HFFc6 (cell line): ENCODE measurements around the gene ENSA. TPM values are rescaled to one million over a fixed set of nuclear protein-coding genes. Genes with fewer than 3 reads are reported as not detected.

Experiments used
- DNase-seq: peaks from one replicate; pipeline ENCODE4 v3.0.0-alpha.2; 2018
- H3K27ac Mint-ChIP-seq: 2 replicates; pipeline ENCODE4 v1.8.0; 2020; ENCODE audit warnings: mild to moderate bottlenecking, mixed read lengths
- H3K27me3 Mint-ChIP-seq: 2 replicates; pipeline ENCODE4 v1.8.0; 2021; ENCODE audit warnings: mild to moderate bottlenecking, moderate library complexity, mixed read lengths; ENCODE audit not compliant: insufficient read depth
- H3K36me3 Mint-ChIP-seq: 2 replicates; pipeline ENCODE4 v1.8.0; 2021; ENCODE audit warnings: low read depth, mixed read lengths
- H3K4me1 Mint-ChIP-seq: 2 replicates; pipeline ENCODE4 v1.8.0; 2020; ENCODE audit warnings: low read depth, mixed read lengths
- H3K4me3 Mint-ChIP-seq: 2 replicates; pipeline ENCODE4 v1.8.0; 2020; ENCODE audit warnings: mild to moderate bottlenecking, moderate library complexity, mixed read lengths
- H3K9me3 Mint-ChIP-seq: 2 replicates; pipeline ENCODE4 v1.8.0; 2020; ENCODE audit warnings: mild to moderate bottlenecking, mixed read lengths
- CTCF ChIP-seq: fragments of 200-600 bp; sonication (generic); IDR thresholded peaks from 2 replicates; pipeline ENCODE4 v1.5.0; 2021; ENCODE audit warnings: antibody characterized with exemption, mild to moderate bottlenecking
- total RNA-seq, 6 experiments: library from RNA; stranded (reverse); fragmentation: NEBNext Ultra II Directional; extraction: Animal tissue kit (Norgen Biotek cat#: 25700); gene quantifications; 2 replicates in 1 of 6; 3 replicates in 5 of 6; pipeline ENCODE4 v1.2.3, GENCODE V29; 2021

The ENSA gene
- total RNA-seq, 6 experiments from 2014 or later = 111 to 124 (median 119) TPM

- H3K9me3 Mint-ChIP-seq = peaks cover 27% of the 10 kb centered on the region
- peaks cover 48% of the 10 kb centered on the region for H3K36me3 Mint-ChIP-seq
- peak; percentile 20; the same call in 1 of the 2 replicates for TF ChIP-seq CTCF
- peak; percentile 98 for DNase-seq
- peaks cover 46% of the 10 kb centered on the region for H3K4me1 Mint-ChIP-seq
- H3K27ac Mint-ChIP-seq = peak within 1 kb of the TSS; percentile 99
- peak within 1 kb of the TSS; percentile 96 for H3K4me3 Mint-ChIP-seq
- peaks cover 52% of the 10 kb centered on the region for H3K27me3 Mint-ChIP-seq
Measured at GRCh38 chr1:150579110-150579944, 50.1 kb downstream of the ENSA start, which contains the start of gene MCL1. MCL1 (minus strand) TSS chr1:150579610; CDS start chr1:150579530, 80 bp downstream.

DNA sequence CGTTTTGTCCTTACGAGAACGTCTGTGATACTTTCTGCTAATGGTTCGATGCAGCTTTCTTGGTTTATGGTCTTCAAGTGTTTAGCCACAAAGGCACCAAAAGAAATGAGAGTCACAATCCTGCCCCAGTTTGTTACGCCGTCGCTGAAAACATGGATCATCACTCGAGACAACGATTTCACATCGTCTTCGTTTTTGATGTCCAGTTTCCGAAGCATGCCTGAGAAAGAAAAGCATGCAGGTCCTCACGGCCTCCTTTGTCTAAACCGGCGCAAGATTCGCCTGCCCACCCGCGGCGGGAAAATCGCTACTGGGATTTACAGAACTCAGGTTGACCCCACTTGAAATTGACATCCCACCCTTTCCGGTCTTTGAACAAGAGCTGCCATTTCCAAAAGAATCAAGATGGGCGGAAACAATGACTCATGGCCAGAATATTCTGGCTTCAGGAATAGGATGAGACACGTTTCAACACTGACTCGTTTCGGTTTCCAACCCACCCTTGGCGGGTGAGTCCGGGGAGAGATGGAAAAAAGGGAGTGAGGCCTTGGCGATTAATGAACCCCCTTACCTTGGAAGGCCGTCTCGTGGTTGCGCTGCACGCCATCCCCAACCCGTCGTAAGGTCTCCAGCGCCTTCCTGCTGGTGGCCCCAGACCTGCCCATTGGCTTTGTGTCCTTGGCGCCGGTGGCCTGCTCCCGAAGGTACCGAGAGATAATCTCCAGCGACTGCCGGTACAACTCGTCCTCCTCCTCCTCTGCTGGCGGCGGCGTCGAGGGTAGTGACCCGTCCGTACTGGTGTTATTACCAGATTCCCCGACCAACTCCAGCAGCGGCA is 50.9 kb downstream of the ENSA start:
- peak; percentile 80 for DNase-seq
- Mint-ChIP-seq H3K4me3 (peak overlapping the region; percentile 96), H3K27ac (peak overlapping the region; percentile 96), H3K9me3 (peaks cover 27% of the 10 kb centered on the region), H3K4me1 (peaks cover 51% of the 10 kb centered on the region), H3K27me3 (peaks cover 59% of the 10 kb centered on the region), H3K36me3 (peaks cover 56% of the 10 kb centered on the region)
- no peak for TF ChIP-seq CTCF

GRCh38 chr1:150577557-150578271 is 51.7 kb downstream of the ENSA start:
- Mint-ChIP-seq H3K27me3 (peaks cover 66% of the 10 kb centered on the region), H3K4me3 (peak overlapping the region; percentile 96), H3K27ac (peak overlapping the region; percentile 96), H3K9me3 (peaks cover 27% of the 10 kb centered on the region), H3K36me3 (peaks cover 64% of the 10 kb centered on the region), H3K4me1 (peaks cover 58% of the 10 kb centered on the region)
- TF ChIP-seq CTCF = no peak
- DNase-seq = no peak

- H3K4me3 Mint-ChIP-seq = peak overlapping the region; percentile 96
- H3K36me3 Mint-ChIP-seq = peaks cover 70% of the 10 kb centered on the region
- H3K27me3 Mint-ChIP-seq = peaks cover 74% of the 10 kb centered on the region
- no peak for TF ChIP-seq CTCF
- H3K27ac Mint-ChIP-seq = peak overlapping the region; percentile 96
- peaks cover 57% of the 10 kb centered on the region for H3K4me1 Mint-ChIP-seq
- peaks cover 31% of the 10 kb centered on the region for H3K9me3 Mint-ChIP-seq
- no peak for DNase-seq
Measured at GRCh38 chr1:150576794-150577556, 52.4 kb downstream of the ENSA start.

DNA sequence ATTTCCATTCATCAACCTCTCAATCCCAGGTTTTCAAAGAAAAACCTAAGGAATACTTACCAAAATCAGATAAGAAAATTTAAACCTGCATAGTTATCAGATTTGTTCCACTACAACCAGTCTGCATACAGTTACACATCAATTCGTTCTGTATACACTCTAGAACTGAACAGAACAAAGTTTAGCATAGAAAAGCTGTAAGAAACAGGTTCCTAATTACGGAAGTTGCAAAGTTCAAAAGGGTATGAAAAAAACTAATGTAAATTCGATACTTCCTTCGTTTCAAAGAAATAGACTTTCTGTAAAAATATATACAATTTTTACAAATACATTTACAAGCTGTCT is 53.1 kb downstream of the ENSA start:
- H3K36me3 Mint-ChIP-seq = peaks cover 70% of the 10 kb centered on the region
- peaks cover 80% of the 10 kb centered on the region for H3K27me3 Mint-ChIP-seq
- H3K9me3 Mint-ChIP-seq = peaks cover 33% of the 10 kb centered on the region
- peak overlapping the region; percentile 96 for H3K4me3 Mint-ChIP-seq
- peak overlapping the region; percentile 96 for H3K27ac Mint-ChIP-seq
- no peak for TF ChIP-seq CTCF
- H3K4me1 Mint-ChIP-seq = peaks cover 58% of the 10 kb centered on the region
- no peak for DNase-seq
